Prostate gland (tissue), 2 donors: ENCODE results near the gene NALF2. TPM values are rescaled to one million over a fixed set of nuclear protein-coding genes. Genes with fewer than 3 reads are reported as not detected.

Experiments
- DNase-seq: peaks from one replicate; pipeline ENCODE4 v3.0.0-alpha.2; 2019; ENCODE audit warnings: low spot score
- H3K27ac ChIP-seq, 2 donors: fragments of 200-600 bp; sonication (generic); 2 replicates each; pipeline ENCODE4 v1.5.1; 2017 to 2019
- H3K27me3 ChIP-seq: fragments of 200-600 bp; sonication (generic); replicated peaks from 2 replicates; pipeline ENCODE4 v1.5.1; 2019; ENCODE audit not compliant: insufficient read depth
- H3K36me3 ChIP-seq, 2 donors: fragments of 200-600 bp; sonication (generic); 1 replicate in 1 of 2; 2 replicates in 1 of 2; pipeline versions ENCODE4 v1.5.1 to v1.8.1; 2017 to 2019
- H3K4me1 ChIP-seq: fragments of 200-600 bp; sonication (generic); replicated peaks from 2 replicates; pipeline ENCODE4 v1.5.1; 2019
- H3K4me3 ChIP-seq, 2 donors: fragments of 200-600 bp; sonication (generic); 2 replicates each; pipeline ENCODE4 v1.5.1; 2017 to 2019
- H3K9me3 ChIP-seq: fragments of 200-600 bp; sonication (generic); 2 replicates; pipeline ENCODE4 v1.5.1; 2017
- POLR2A ChIP-seq: fragments of 450-650 bp; IDR thresholded peaks from one replicate; pipeline ENCODE4 v1.6.1; 2016; ENCODE audit warnings: antibody characterized with exemption, mild to moderate bottlenecking
- POLR2AphosphoS5 ChIP-seq: sonication (generic); formaldehyde crosslinking; IDR thresholded peaks from one replicate; pipeline ENCODE4 v1.6.1; 2017; ENCODE audit warnings: antibody characterized with exemption
- WGBS: methylation state at CpG from one replicate; pipeline ENCODE4 v1.1.5; 2018; 5-methylcytosine and 5-hydroxymethylcytosine counted together
- intact Hi-C: fragments of 100-400 bp; cut with DNase I; formaldehyde crosslinking; loops from one replicate; pipeline ENCODE4 v1.14.2; 2022
- total RNA-seq, 2 donors: library from RNA; depleted of rRNA; stranded (reverse); fragments of >200 nt; gene quantifications; one replicate each; pipeline ENCODE4 v1.1.0, GENCODE V29; 2016
- TF ChIP-seq, protein P1 (sequence below), 4 experiments: fragments of 200-600 bp in 2 of 4; fragments of 450-650 bp in 2 of 4; sonication (generic) in 2 of 4; IDR thresholded peaks; 1 replicate in 3 of 4; 2 replicates in 1 of 4; pipeline ENCODE4 v1.5.1; 2016 to 2019; ENCODE audit warnings: antibody characterized with exemption in 4 of 4, mild to moderate bottlenecking in 2 of 4, moderate library complexity in 2 of 4

The NALF2 gene
- total RNA-seq, 2 donors from 2014 or later: 2.1 to 2.2 TPM

DNA sequence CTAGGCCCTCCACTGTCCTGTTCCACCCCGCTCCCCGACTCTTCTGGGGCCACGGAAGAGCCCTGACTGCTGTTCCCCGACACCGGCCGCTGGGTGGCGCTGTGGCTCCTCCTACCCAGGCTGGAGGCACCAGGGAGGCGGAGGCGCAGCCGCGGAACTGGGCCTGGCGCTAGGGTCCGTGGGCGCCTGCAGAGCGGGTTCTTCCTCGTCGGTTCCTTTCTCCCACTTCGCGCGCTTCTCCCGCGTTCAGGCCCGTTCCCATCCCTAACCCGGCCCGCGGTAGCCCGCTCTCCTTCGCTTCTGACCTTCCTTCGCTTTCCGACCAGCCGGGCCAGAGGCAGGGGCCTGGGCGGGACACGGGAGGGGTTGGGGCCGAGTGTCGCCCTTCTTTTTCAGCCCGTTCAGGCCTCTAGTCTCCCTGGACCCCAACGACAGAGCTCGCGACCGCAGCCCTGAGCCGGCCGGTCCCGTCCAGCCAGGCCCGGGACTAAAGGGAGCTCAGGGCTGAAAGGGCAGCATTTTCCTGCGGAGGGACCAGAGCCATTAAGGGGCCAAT, 34.3 kb downstream of the NALF2 start:
- peak; percentile 48 for DNase-seq
- Histone ChIP-seq H3K4me3 (peak overlapping the region; percentile 20 to 24), H3K36me3 (no peaks in the 10 kb centered on the region), H3K9me3 (no peaks in the 10 kb centered on the region), H3K27me3 (no peaks in the 10 kb centered on the region), H3K4me1 (no peaks in the 10 kb centered on the region), H3K27ac (no peak overlapping the region)
- intact Hi-C loops: loop anchor here (5.0 kb wide), 2 partner anchors 84 to 494 kb away; no protein-coding TSS in a partner anchor
- no peak for TF ChIP-seq POLR2A
- TF ChIP-seq, protein P1, sequence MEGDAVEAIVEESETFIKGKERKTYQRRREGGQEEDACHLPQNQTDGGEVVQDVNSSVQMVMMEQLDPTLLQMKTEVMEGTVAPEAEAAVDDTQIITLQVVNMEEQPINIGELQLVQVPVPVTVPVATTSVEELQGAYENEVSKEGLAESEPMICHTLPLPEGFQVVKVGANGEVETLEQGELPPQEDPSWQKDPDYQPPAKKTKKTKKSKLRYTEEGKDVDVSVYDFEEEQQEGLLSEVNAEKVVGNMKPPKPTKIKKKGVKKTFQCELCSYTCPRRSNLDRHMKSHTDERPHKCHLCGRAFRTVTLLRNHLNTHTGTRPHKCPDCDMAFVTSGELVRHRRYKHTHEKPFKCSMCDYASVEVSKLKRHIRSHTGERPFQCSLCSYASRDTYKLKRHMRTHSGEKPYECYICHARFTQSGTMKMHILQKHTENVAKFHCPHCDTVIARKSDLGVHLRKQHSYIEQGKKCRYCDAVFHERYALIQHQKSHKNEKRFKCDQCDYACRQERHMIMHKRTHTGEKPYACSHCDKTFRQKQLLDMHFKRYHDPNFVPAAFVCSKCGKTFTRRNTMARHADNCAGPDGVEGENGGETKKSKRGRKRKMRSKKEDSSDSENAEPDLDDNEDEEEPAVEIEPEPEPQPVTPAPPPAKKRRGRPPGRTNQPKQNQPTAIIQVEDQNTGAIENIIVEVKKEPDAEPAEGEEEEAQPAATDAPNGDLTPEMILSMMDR (IDR thresholded peaks at IDR 0.05): peak; percentile 47 to 77 (median 71)
- TF ChIP-seq POLR2AphosphoS5: peak; percentile 26
- WGBS: 9% methylated on average over 23 of the region's 45 CpGs

DNA sequence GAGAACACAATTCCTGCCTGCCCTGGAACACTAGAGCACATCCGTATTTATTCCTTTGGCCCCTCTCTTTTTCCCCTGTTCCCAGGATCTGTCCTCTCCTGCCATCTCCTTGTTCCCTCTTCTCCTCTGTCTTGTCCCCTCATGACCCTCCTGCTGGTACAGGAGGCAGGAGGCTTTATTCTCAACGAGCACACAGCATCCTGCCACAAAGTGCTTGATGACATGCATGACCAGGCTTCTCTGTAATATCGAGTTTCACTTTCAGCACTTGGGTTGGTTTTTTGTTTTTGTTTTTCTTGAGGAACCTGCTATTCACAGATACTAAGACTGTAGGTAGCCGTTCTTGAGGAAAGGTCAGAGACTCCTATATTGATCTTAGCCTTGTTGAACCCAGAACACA, 35.3 kb downstream of the NALF2 start:
- Histone ChIP-seq H3K27me3 (no peaks in the 10 kb centered on the region), H3K9me3 (no peaks in the 10 kb centered on the region), H3K36me3 (no peaks in the 10 kb centered on the region), H3K4me3 (no peak overlapping the region), H3K4me1 (no peaks in the 10 kb centered on the region), H3K27ac (no peak overlapping the region)
- no peak for DNase-seq
- TF ChIP-seq, protein P1 (IDR thresholded peaks at IDR 0.05): no peak
- no peak for TF ChIP-seq POLR2AphosphoS5
- TF ChIP-seq POLR2A: no peak
- 65% methylated on average over 4 of the region's 4 CpGs for WGBS
- intact Hi-C loops: loop anchor here (5.0 kb wide), 2 partner anchors 83 to 493 kb away; no protein-coding TSS in a partner anchor

DNA sequence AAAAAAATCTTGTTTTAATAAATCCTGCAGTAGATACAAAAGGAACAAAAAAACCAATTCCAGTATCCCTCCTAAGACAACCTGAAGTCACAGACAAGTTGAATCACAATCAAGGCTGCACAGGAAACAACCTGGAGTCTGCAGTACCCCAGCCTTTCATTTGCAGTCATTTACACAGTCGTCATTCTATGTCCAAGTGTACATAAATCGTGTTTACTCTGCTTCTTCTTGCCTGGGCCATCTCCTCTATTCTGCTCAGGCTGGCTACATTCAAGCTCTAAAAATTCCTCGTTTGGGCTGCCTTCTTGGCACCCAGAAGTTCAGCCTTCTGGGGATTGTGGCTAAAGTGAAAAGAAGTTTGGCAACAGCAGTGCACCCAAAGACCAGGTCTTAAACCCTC, 37.8 kb downstream of the NALF2 start:
- Histone ChIP-seq H3K4me1 (no peaks in the 10 kb centered on the region), H3K36me3 (no peaks in the 10 kb centered on the region), H3K27ac (no peak overlapping the region), H3K9me3 (no peaks in the 10 kb centered on the region), H3K27me3 (no peaks in the 10 kb centered on the region), H3K4me3 (no peak overlapping the region)
- intact Hi-C loops: no loop called here
- WGBS: 30% methylated on average over 3 of the region's 3 CpGs
- no peak for TF ChIP-seq POLR2AphosphoS5
- TF ChIP-seq POLR2A: no peak
- TF ChIP-seq, protein P1 (IDR thresholded peaks at IDR 0.05): no peak
- DNase-seq: no peak

DNA sequence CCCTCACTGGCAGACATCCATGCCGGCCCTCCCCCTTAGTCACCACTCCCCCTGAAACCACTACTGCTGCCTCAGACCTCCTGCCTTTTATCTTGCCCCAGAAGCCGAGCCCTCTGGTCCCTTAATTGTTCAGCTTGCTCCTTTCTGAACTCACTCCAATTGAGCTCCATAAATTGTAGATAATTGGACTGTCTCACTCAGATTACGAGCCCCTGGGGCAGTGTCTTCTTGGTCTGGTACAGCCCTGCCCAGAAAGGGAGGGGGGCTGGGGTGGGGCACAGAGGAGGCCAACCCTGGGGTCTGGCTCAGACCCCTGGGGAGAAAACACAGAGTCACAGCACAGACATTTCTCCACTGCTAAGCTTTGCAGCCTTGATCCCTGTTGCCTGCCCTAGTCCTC, 39.4 kb downstream of the NALF2 start:
- no peak for DNase-seq
- TF ChIP-seq POLR2AphosphoS5: no peak
- no peak for TF ChIP-seq POLR2A
- TF ChIP-seq, protein P1 (IDR thresholded peaks at IDR 0.05): no peak

DNA sequence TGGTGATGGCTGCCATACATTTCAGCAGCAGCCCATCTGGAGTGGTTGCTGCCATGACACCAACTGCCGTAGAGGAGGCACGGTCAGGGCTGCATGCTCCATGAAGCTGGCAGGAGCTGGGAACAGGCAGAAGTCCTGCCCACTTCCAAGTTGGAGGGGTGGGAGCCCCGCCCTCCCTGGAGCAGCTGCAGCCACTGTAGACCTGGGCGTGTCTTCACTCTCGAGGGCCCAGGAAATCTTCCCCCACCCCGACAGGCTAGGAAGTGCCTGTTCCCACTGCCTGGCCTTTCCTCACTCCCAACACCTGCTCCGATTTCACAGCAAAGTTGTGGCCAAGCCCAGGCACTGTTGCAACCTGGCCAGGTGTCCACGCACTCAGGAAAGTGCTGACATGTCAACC, 42.3 kb downstream of the NALF2 start:
- Histone ChIP-seq H3K4me1 (no peaks in the 10 kb centered on the region), H3K27ac (no peak overlapping the region), H3K9me3 (no peaks in the 10 kb centered on the region), H3K27me3 (no peaks in the 10 kb centered on the region), H3K36me3 (no peaks in the 10 kb centered on the region), H3K4me3 (no peak overlapping the region)
- WGBS: 77% methylated on average over 7 of the region's 8 CpGs
- intact Hi-C loops: no loop called here
- TF ChIP-seq POLR2A: no peak
- TF ChIP-seq, protein P1 (IDR thresholded peaks at IDR 0.05): no peak
- TF ChIP-seq POLR2AphosphoS5: no peak
- DNase-seq: no peak

More for the DNA sequence above, 39.4 kb downstream of the NALF2 start:
- Histone ChIP-seq H3K4me3 (no peak overlapping the region), H3K4me1 (no peaks in the 10 kb centered on the region), H3K27ac (no peak overlapping the region), H3K27me3 (no peaks in the 10 kb centered on the region), H3K36me3 (no peaks in the 10 kb centered on the region), H3K9me3 (no peaks in the 10 kb centered on the region)
- WGBS: 6% methylated on average over 3 of the region's 3 CpGs
- intact Hi-C loops: no loop called here
